GM18507 (cell line): Measurements from ENCODE around the gene SRCAP.
"Not testable (repeated sequence)": the region's sequence is repeated elsewhere in the genome, so short reads cannot be mapped to it uniquely, and the experiment has no call there.

Experiments
- DNase-seq: peaks from one replicate; pipeline ENCODE4 v3.0.0; 2011; ENCODE audit warnings: low read depth; ENCODE audit not compliant: insufficient read length; ENCODE audit errors: extremely low spot score
- FAIRE-seq: peaks from 2 replicates; lab custom pipeline; 2011; peaks lifted over from hg19 to GRCh38; lab: Jason Lieb, UNC

SRCAP gene

DNA sequence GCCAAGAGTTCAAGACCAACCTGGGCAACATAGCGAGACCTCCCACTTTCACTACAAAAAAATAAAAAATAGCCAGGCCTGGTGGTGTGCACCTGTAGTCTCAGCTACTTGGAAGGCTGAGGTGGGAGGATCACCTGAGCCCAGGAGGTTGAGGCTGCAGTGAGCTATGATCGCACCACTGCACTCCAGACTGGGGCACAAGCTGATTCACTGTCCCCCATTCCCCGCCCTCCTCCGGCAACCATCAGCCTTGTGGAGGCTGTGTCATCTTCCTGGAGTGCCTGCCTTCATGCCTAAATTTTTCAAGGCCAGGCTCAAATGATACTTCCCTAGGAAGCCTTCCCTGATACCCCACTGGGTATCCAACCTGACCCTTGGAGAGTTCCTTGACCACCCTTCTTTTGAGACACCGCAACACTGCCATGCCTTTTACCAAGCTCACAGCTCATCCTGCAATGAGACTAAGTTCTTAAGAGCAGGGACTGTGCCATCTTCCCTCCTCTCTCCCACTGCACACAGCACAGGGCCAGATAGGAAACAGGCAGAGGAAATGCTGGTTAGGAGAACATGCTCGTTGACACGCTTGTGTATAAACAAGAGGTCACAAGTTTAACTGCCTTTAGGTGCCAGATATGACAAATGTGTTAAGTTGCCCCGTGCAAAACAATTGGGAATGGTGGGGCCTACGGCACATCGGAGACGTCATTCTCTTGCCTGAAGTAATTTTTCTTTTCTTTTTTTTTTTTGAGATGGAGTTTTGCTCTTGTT lies 3.9 kb upstream of the SRCAP start:
- no peak for FAIRE-seq

GRCh38 chr16:30696646-30697045 lies 2.3 kb upstream of the SRCAP start:
- DNase-seq, FAIRE-seq: not testable (repeated sequence)

More for the DNA sequence above, 3.9 kb upstream of the SRCAP start:
- no peak for DNase-seq

GRCh38 chr16:30697264-30698138 lies 1.5 kb upstream of the SRCAP start:
- FAIRE-seq = peak; percentile 93
- peak; percentile 89 for DNase-seq

GRCh38 chr16:30698139-30698815 lies 694 bp upstream of the SRCAP start:
- DNase-seq (peak; percentile 88), FAIRE-seq (peak; percentile 76)

DNA sequence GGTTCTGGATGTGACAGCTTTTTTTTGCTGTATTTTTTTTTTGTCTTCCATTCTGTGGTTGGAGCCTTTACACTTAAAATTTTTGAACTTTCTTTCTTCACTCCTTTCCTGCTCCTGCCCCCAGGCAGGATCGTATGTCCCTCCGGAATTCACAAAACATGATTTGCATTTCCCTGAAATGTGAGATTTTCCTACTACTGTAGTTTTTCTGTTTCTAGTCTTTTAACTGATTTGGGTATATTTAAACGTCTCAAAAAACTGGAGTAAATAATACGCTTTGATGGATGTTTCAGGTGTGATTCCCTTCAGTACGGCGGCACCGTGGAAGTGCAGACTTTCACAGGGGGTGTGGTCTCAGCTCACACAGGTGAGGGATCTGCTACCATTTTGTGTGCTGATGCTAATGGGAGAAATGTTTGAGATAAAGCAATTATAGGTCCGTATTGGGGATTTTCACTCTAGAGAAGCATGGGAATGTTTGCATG lies 686 bp downstream of the SRCAP start:
- no peak for FAIRE-seq
- DNase-seq = no peak

DNA sequence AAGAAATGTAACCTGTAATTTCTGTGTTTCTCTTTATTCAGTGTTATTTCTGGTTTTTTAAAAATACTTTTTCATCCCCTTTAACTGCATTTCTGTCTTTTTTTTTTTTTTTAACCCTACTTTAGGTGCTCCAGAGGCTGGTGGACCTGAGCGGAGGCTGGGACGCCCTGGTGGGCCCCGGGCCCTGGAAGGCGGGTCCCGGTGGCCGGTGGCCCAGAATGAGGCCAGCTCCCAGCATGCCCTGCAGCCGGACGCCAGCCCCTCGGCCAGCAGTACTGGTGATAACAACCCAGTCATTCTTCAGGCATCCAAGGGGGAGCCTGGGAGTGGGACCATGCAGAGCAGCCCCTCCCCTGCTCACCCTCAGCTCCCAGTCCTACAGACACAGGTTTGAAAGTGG lies 1.5 kb downstream of the SRCAP start:
- no peak for DNase-seq
- FAIRE-seq = no peak

GRCh38 chr16:30700971-30701370 lies 2.0 kb downstream of the SRCAP start:
- no peak for FAIRE-seq
- DNase-seq = no peak

DNA sequence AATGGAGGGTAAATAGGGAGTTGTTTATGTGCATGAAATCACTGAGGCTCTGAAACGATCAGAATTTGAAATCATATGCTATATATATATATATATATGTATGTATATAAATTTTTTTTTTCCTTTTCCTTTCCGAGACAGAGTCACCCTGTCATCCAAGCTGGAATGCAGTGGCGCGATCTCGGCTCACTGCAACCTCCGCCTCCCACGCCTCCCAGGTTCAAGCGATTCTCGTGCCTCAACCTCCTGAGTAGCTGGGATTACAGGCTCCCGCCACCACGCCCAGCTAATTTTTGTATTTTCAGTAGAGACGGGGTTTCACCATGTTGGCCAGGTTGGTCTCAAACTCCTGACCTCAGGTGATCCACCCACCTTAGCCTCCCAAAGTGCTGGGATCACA lies 4.1 kb downstream of the SRCAP start:
- FAIRE-seq, DNase-seq: not testable (repeated sequence)

DNA sequence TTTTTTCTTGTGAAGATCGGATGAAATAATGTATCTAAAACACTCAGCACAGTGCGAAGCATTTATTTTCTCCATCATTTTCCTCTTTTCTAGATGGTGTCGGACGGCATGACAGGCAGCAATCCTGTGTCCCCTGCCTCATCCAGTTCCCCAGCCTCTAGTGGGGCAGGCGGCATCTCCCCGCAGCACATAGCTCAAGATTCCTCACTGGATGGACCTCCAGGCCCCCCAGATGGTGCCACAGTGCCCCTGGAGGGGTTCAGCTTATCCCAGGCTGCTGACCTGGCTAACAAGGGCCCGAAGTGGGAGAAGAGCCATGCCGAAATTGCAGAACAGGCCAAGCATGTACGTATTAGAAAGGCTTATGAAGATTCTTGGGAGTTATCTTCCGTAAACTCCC lies 5.0 kb downstream of the SRCAP start:
- no peak for FAIRE-seq

DNA sequence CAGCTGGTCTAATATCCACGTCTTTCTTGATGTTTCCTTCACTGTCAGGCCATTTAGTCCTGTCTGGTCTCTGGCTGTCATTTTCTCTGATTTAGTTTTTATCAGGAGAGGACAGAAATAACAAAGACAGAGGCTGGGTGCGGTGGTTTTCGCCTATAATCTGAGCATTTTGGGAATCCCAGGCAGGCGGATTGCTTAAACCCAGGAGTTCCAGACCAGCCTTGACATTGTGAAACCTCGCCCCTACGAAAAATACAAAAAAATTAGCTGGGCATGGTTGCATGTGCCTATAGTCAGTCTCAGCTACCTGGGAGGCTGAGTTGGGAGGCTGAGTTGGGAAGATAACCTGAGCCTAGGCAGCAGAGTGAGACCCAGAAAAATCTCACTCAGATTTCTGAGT lies 7.1 kb downstream of the SRCAP start:
- DNase-seq (no peak), FAIRE-seq (no peak)

More for the DNA sequence above, 5.0 kb downstream of the SRCAP start:
- no peak for DNase-seq

DNA sequence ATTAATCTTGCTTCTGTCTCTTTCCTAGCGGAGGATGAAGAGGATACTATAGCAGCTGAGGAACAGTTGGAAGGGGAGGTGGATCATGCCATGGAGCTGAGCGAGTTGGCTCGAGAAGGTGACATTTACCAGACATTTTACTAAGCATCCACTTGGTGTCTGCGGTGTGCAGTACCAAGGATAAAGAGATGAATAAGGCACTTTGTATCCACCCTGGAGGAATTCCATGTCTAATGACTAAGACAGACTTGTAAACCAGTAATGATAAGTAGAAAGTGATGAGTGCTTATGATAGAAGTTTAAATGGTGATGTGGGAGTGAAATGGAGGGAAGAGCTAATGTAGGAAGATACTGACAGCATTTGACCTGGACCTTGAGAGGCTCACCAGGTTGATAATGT lies 12.0 kb downstream of the SRCAP start:
- no peak for DNase-seq

DNA sequence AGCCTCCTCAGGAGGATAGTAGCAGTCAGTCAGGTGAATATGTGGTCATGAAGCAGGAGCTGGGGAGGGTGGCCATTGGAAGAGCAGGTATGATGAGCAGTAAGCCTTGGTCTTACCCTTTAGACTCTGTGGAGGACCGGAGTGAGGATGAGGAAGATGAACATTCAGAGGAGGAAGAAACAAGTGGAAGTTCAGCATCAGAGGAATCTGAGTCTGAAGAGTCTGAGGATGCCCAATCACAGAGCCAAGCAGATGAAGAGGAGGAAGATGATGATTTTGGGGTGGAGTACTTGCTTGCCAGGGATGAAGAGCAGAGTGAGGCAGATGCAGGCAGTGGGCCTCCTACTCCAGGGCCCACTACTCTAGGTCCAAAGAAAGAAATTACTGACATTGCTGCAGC lies 12.7 kb downstream of the SRCAP start:
- DNase-seq (no peak), FAIRE-seq (no peak)

More for the DNA sequence above, 12.0 kb downstream of the SRCAP start:
- FAIRE-seq = no peak

DNA sequence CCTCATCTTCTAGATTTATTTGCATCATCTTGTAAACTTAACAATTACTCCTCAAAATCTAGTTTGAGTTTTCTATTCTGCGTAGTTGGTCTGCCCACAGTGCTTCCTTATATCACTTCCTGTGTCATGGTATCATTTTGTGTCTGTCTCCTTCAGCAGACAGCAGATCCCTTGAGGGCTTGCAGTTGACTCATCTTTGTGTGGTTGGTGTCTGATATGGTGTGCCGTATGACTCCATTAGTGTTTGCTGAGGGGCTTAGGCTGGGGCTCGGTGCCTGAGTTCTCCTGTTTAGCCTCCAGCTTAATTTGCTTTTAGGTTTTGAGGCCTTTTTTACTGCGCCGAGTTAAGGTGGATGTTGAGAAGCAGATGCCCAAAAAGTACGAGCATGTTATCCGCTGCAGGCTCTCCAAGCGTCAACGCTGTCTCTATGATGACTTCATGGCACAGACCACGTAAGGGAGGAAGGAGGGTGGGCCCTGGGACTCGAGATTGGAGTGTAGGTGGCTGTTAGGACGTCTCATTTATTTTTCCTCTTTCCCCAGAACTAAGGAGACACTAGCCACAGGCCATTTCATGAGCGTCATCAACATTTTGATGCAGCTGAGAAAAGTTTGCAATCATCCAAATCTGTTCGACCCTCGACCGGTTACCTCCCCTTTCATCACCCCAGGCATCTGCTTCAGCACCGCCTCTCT lies 16.9 kb downstream of the SRCAP start:
- peak; percentile 51 for FAIRE-seq

GRCh38 chr16:30720086-30720485 lies 21.1 kb downstream of the SRCAP start:
- FAIRE-seq (no peak), DNase-seq (no peak)

More for the DNA sequence above, 16.9 kb downstream of the SRCAP start:
- peak; percentile 25 for DNase-seq

DNA sequence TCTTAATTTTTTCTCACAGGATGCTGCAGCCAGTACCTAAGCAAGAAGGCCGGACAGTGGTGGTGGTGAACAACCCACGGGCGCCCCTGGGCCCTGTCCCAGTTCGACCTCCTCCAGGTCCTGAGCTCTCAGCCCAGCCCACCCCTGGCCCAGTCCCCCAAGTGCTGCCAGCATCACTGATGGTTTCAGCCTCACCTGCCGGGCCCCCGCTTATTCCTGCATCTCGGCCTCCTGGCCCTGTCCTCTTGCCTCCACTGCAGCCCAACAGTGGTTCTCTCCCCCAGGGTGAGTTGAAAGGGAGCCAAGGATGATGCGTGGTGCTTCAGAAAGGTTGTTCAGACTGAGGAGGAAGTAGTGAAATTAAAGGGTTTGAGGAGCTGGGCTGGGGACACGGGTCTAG lies 21.7 kb downstream of the SRCAP start:
- no peak for FAIRE-seq
- no peak for DNase-seq

- no peak for FAIRE-seq
- DNase-seq = no peak
Measured at GRCh38 chr16:30721167-30721566, 22.2 kb downstream of the SRCAP start.

DNA sequence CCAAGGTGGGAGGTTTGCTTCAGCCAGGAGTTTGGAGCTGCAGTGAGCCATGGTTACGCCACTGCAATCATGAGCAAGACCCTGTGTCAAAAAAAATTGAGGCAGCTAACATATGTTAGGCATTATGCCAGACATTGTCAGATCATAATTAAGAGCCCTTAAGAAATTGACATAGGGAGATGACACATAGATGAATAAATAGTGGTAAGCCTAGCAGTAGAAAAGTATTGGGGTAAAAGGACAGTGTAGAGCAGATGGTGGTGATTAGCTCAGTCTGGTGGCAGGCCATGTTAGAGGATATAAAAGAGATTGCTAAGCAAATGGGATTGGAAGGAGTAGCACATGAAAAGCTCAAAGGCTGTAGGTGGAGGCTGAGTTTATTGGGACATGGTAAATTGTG lies 22.6 kb downstream of the SRCAP start:
- DNase-seq = no peak
- FAIRE-seq = no peak

DNA sequence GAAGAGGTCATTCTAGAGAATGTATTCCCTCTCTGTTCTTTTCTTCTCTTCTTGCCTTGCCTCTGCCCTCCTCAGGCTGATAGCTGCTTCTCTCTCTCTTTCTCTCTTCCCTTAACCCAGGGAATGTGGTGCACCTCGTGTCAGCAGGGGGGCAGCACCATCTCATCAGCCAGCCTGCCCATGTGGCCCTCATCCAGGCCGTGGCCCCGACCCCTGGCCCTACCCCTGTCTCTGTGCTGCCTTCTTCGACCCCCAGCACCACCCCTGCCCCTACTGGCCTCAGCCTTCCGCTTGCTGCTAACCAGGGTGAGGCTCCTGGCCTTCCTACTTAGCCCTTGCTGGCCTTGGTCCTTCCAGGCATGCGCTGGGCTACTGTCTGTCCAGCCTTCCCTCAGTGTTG lies 23.5 kb downstream of the SRCAP start:
- no peak for DNase-seq

GRCh38 chr16:30722916-30723315 lies 23.9 kb downstream of the SRCAP start:
- DNase-seq (no peak), FAIRE-seq (no peak)

More for the DNA sequence above, 23.5 kb downstream of the SRCAP start:
- no peak for FAIRE-seq
